H1 (cell line): Measurements from ENCODE around the gene SERTAD2. TPM values are rescaled to one million over a fixed set of nuclear protein-coding genes. Genes with fewer than 3 reads are reported as not detected.

Experiments used
- CTCF ChIA-PET: fragments of 300-600 bp; sonication (Branson Sonifier 250); formaldehyde crosslinking; loops from one replicate; lab custom pipeline; 2021; ENCODE audit not compliant: partially characterized antibody; lab: Charles Lee
- POLR2A ChIA-PET: fragments of 300-600 bp; sonication (Branson Sonifier 250); formaldehyde crosslinking; loops from one replicate; lab custom pipeline; 2021; ENCODE audit warnings: inconsistent platforms; ENCODE audit not compliant: partially characterized antibody; lab: Charles Lee
- DNase-seq, 2 experiments: peaks; one replicate each; pipeline versions ENCODE4 v3.0.0 to v3.0.0-alpha.2; 2010 to 2022; ENCODE audit warnings: low spot score in 2 of 2, low read depth in 1 of 2, mixed read lengths in 1 of 2
- FAIRE-seq: peaks from 2 replicates; lab custom pipeline; 2011; peaks lifted over from hg19 to GRCh38; lab: Jason Lieb, UNC
- H2AFZ ChIP-seq: 2 replicates; pipeline ENCODE4 v1.8.1; 2012; ENCODE audit warnings: low read length, inconsistent platforms
- H2AK5ac ChIP-seq: 2 replicates; pipeline ENCODE4 v1.6.1; 2013; ENCODE audit warnings: low read depth, low read length
- H2BK120ac ChIP-seq: replicated peaks from 2 replicates; pipeline ENCODE3; 2013; ENCODE audit warnings: low read depth, low read length, inconsistent platforms
- H2BK12ac ChIP-seq: 2 replicates; pipeline ENCODE4 v1.6.1; 2013; ENCODE audit warnings: low read depth, low read length
- H2BK15ac ChIP-seq: 2 replicates; pipeline ENCODE4 v1.6.1; 2013; ENCODE audit warnings: low read length
- H2BK20ac ChIP-seq: 2 replicates; pipeline ENCODE4 v1.6.1; 2013; ENCODE audit warnings: low read length
- H2BK5ac ChIP-seq: 2 replicates; pipeline ENCODE4 v1.6.1; 2013; ENCODE audit warnings: low read depth, low read length
- H3K14ac ChIP-seq: 2 replicates; pipeline ENCODE4 v1.6.1; 2013; ENCODE audit warnings: inconsistent platforms; ENCODE audit not compliant: insufficient read length
- H3K18ac ChIP-seq: 2 replicates; pipeline ENCODE4 v1.6.1; 2013; ENCODE audit warnings: low read length; ENCODE audit errors: extremely low read depth
- H3K23ac ChIP-seq: 2 replicates; pipeline ENCODE4 v1.6.1; 2013; ENCODE audit warnings: inconsistent platforms; ENCODE audit not compliant: insufficient read length
- H3K23me2 ChIP-seq: 2 replicates; pipeline ENCODE4 v1.6.1; 2013; ENCODE audit warnings: low read depth, low read length
- H3K27ac ChIP-seq: 2 replicates; pipeline ENCODE4 v1.6.1; 2011; ENCODE audit warnings: low read depth, low read length, inconsistent platforms
- H3K27me3 ChIP-seq, 4 experiments: replicated peaks in 1 of 4; 1 replicate in 1 of 4; 2 replicates in 3 of 4; pipeline versions ENCODE4 v1.6.1 to v1.8.1; 2011 to 2013; ENCODE audit warnings: low read length in 3 of 4, mild to moderate bottlenecking in 3 of 4, inconsistent platforms in 2 of 4, mixed read lengths in 2 of 4, moderate library complexity in 1 of 4; ENCODE audit not compliant: control insufficient read depth in 3 of 4, insufficient read depth in 3 of 4; ENCODE audit errors: extremely low read depth in 1 of 4
- H3K36me3 ChIP-seq, 4 experiments: 2 replicates each; pipeline versions ENCODE4 v1.6.1 to v1.8.1; 2011 to 2013; ENCODE audit warnings: mild to moderate bottlenecking in 4 of 4, low read length in 3 of 4, moderate library complexity in 2 of 4, control low read depth in 1 of 4, inconsistent platforms in 1 of 4; ENCODE audit not compliant: insufficient read depth in 4 of 4, control insufficient read depth in 2 of 4
- H3K4ac ChIP-seq: replicated peaks from 2 replicates; pipeline ENCODE3; 2013; ENCODE audit warnings: low read length, low read depth, mixed read lengths, inconsistent platforms; ENCODE audit not compliant: insufficient read length
- H3K4me1 ChIP-seq, 4 experiments: replicated peaks in 1 of 4; 1 replicate in 1 of 4; 2 replicates in 3 of 4; pipeline versions ENCODE4 v1.6.1 to v1.8.1; 2011 to 2013; ENCODE audit warnings: low read length in 3 of 4, inconsistent platforms in 2 of 4, mixed read lengths in 1 of 4; ENCODE audit not compliant: insufficient read depth in 4 of 4, control insufficient read depth in 3 of 4
- H3K4me2 ChIP-seq, 2 experiments: 2 replicates each; pipeline versions ENCODE4 v1.6.1 to v1.8.1; 2011 to 2013; ENCODE audit warnings: low read depth in 2 of 2, low read length in 2 of 2, control low read depth in 1 of 2, inconsistent platforms in 1 of 2, mild to moderate bottlenecking in 1 of 2; ENCODE audit not compliant: insufficient read depth in 1 of 2
- H3K4me3 ChIP-seq, 4 experiments: fragments of 200-600, 300-600 bp in 1 of 4; sonication (generic), shearing (Covaris generic), sonication (Bioruptor Twin) in 1 of 4; 2 replicates each; pipeline versions ENCODE4 v1.5.1 to v1.8.1; 2011 to 2016; ENCODE audit warnings: low read length in 4 of 4, low read depth in 3 of 4, control low read depth in 2 of 4, inconsistent platforms in 2 of 4, mild to moderate bottlenecking in 2 of 4, mixed read lengths in 1 of 4, moderate library complexity in 1 of 4; ENCODE audit not compliant: insufficient read depth in 2 of 4; ENCODE audit errors: extremely low read depth in 1 of 4
- H3K56ac ChIP-seq: replicated peaks from 2 replicates; pipeline ENCODE3; 2013; ENCODE audit warnings: low read depth, mild to moderate bottlenecking, mixed read lengths, low read length, inconsistent platforms; ENCODE audit not compliant: insufficient read length
- H3K79me1 ChIP-seq: 2 replicates; pipeline ENCODE4 v1.6.1; 2013; ENCODE audit warnings: low read depth, low read length, control low read depth
- H3K79me2 ChIP-seq, 2 experiments: 2 replicates each; pipeline versions ENCODE4 v1.6.1 to v1.8.1; 2012 to 2013; ENCODE audit warnings: low read length in 2 of 2, mild to moderate bottlenecking in 2 of 2, inconsistent platforms in 1 of 2; ENCODE audit not compliant: insufficient read depth in 2 of 2, control insufficient read depth in 1 of 2
- H3K9ac ChIP-seq, 4 experiments: replicated peaks in 1 of 4; 1 replicate in 1 of 4; 2 replicates in 3 of 4; pipeline versions ENCODE4 v1.6.1 to v1.8.1; 2011 to 2013; ENCODE audit warnings: low read depth in 3 of 4, low read length in 3 of 4, control low read depth in 2 of 4, mild to moderate bottlenecking in 2 of 4, moderate library complexity in 2 of 4, inconsistent platforms in 1 of 4; ENCODE audit errors: extremely low read depth in 1 of 4
- H3K9me3 ChIP-seq, 2 experiments: 2 replicates each; pipeline versions ENCODE4 v1.6.1 to v1.8.1; 2012 to 2013; ENCODE audit warnings: mild to moderate bottlenecking in 2 of 2, moderate library complexity in 2 of 2, control low read depth in 1 of 2, inconsistent platforms in 1 of 2, low read depth in 1 of 2, low read length in 1 of 2, mixed read lengths in 1 of 2; ENCODE audit not compliant: insufficient read depth in 2 of 2
- H4K20me1 ChIP-seq, 2 experiments: replicated peaks in 1 of 2; 2 replicates each; pipeline versions ENCODE3 to v1.8.1; 2011 to 2013; ENCODE audit warnings: inconsistent platforms in 2 of 2, low read length in 2 of 2, mild to moderate bottlenecking in 1 of 2; ENCODE audit not compliant: insufficient read depth in 2 of 2, control insufficient read depth in 1 of 2
- H4K5ac ChIP-seq: 2 replicates; pipeline ENCODE4 v1.6.1; 2013; ENCODE audit warnings: low read length, low read depth, mixed read lengths, inconsistent platforms; ENCODE audit not compliant: insufficient read length
- H4K8ac ChIP-seq: 2 replicates; pipeline ENCODE4 v1.8.0; 2013; ENCODE audit warnings: mild to moderate bottlenecking, moderate library complexity, low read length, inconsistent platforms; ENCODE audit not compliant: insufficient read depth; ENCODE audit errors: extremely low read depth
- H4K91ac ChIP-seq: replicated peaks from 2 replicates; pipeline ENCODE3; 2013; ENCODE audit warnings: low read length, mixed read lengths, inconsistent platforms; ENCODE audit not compliant: insufficient read length
- MAFK ChIP-seq: IDR thresholded peaks from 2 replicates; pipeline ENCODE4 v1.6.1; 2012; ENCODE audit warnings: low read depth, mild to moderate bottlenecking, improper control_type of control experiment, low read length
- WGBS, 2 experiments: shearing (Covaris generic) in 1 of 2; methylation state at CpG; one replicate each; pipeline versions ENCODE4 v1.1.6 to v1.1.7; 2013 to 2015; ENCODE audit warnings: low lambda C conversion rate in 2 of 2, mixed read lengths in 2 of 2, inconsistent platforms in 1 of 2, low coverage in 1 of 2, missing lambda C conversion rate in 1 of 2; ENCODE audit not compliant: insufficient replicate concordance in 2 of 2, insufficient coverage in 1 of 2, insufficient read length in 1 of 2; ENCODE audit errors: extremely low coverage in 1 of 2, missing lambda C conversion rate in 1 of 2; 5-methylcytosine and 5-hydroxymethylcytosine counted together
- polyA plus RNA-seq, 7 experiments: library from polyadenylated mRNA; depleted of rRNA in 3 of 7; stranded (reverse) in 5 of 7; unstranded in 2 of 7; fragments of >200 nt in 5 of 7; fragments of 200-250 nt in 2 of 7; gene quantifications; 1 replicate in 5 of 7; 2 replicates in 1 of 7; 4 replicates in 1 of 7; pipeline versions ENCODE4 v1.2.1 to v1.2.3, GENCODE V29; 2011 to 2013; ENCODE audit warnings: missing spikeins in 2 of 7, mixed read lengths in 2 of 7
- total RNA-seq: library from RNA; stranded (reverse); fragmentation: NEBNext Ultra II Directional; extraction: Animal tissue kit (Norgen Biotek cat#: 25700); gene quantifications from 2 replicates; pipeline ENCODE4 v1.2.1, GENCODE V29; 2021

Gene SERTAD2
- total and polyA plus RNA-seq, 2 of the 8 experiments (the other 6 are each of a cell fraction or from before 2014, with no cell fraction given): 2.9 to 4.5 TPM

- Histone ChIP-seq H3K14ac (no peak overlapping the region), H3K4me2 (no peak overlapping the region), H3K56ac (no peak overlapping the region), H2BK120ac (no peak overlapping the region), H3K4me1 (peaks cover 0 to 11% (median 3%) of the 10 kb centered on the region in 4 experiments; a peak in 3 of 7 replicates), H3K4me3 (no peak overlapping the region), H3K36me3 (no peaks in the 10 kb centered on the region), H3K23me2 (no peaks in the 10 kb centered on the region; the same call in 1 of the 2 replicates), H3K79me1 (no peaks in the 10 kb centered on the region), H2BK20ac (no peak overlapping the region), H4K20me1 (no peaks in the 10 kb centered on the region), H4K5ac (no peak overlapping the region), H3K18ac (no peak overlapping the region), H3K27me3 (no peaks in the 10 kb centered on the region; a peak in 1 of 7 replicates), H2AFZ (no peak overlapping the region), H3K23ac (no peak overlapping the region), H3K9ac (no peak overlapping the region), H3K79me2 (no peaks in the 10 kb centered on the region), H2BK5ac (no peak overlapping the region), H3K27ac (no peak overlapping the region), H2BK12ac (no peak overlapping the region), H2BK15ac (no peak overlapping the region), H3K9me3 (no peaks in the 10 kb centered on the region), H4K8ac (no peak overlapping the region), H4K91ac (no peak overlapping the region), H2AK5ac (no peak overlapping the region), H3K4ac (no peak overlapping the region)
- no peak for FAIRE-seq
- no peak for DNase-seq
- POLR2A ChIA-PET: no interaction called here
- WGBS, 2 experiments: 91% methylated on average over 6 of the region's 6 CpGs; no CpG with 5 or more reads in 1 of the 2 experiments
- no peak for TF ChIP-seq MAFK
- CTCF ChIA-PET: interaction anchor here (0.6 to 23.0 kb wide), 8 partner anchors 8 to 285 kb away, joined by 3 to 389 read pairs (median 6); no protein-coding TSS in a partner anchor
Measured at GRCh38 chr2:64615192-64615763, 38.4 kb downstream of the SERTAD2 start.
